DMS153 treated with DMSO at 0.1 percent for 48 hours (cell line): ENCODE results near the gene CYP17A1.

Source experiments
- DNase-seq: peaks from one replicate; lab custom pipeline; 2025; ENCODE audit not compliant: unreplicated experiment; lab: John Stamatoyannopoulos, UW

The CYP17A1 gene

DNA sequence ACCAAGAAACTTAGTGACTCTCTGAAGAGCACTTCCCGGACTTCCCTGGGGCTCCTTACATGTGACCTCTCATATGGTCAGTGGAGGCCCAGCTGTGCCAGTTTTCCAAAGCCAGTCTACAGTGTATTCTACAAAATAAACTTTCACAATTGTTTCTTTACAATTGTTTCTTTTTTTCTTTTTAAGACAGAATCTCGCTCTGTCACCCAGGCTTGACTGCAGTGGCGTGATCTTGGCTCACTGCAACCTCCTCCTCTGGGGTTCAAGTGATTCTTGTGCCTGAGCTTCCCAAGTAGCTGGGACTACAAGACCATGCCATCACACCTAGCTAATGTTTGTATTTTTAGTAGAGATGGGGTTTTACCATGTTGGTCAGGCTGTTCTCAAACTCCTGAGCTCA, 25.9 kb downstream of the CYP17A1 start:
- DNase-seq, result no peak

GRCh38 chr10:102808380-102808779, 28.8 kb downstream of the CYP17A1 start:
- DNase-seq, result no peak

DNA sequence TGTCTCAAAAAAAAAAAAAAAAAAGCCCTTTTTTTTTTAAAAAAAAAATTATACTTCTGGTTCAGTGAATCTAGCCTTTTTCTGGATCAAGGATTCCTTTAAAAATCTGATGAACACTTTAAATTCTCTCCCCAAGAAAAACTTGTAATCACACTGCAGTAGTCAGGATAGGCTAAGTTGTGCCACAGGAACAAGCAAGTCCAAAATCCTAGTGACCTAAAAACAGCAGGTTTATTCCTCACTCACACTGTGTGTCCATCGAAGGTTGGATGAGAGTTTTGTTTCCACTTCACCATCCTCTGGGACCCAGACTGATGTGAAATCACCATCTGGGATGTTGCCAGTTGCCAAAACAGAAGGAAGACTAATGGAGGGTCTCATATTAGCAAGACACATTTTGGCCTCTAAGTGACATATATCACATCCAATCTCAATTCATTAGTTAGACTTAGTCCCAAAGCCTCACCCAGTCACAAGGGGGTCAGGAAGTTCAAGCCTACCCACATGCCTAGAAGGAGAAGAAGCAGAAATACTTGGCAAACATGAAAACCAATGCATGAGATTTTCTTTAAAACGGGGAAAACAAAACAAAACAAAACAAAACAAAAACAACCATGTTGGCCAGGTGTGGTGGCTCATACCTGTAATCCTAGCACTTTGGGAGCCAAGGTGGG, 32.7 kb downstream of the CYP17A1 start:
- DNase-seq, result no peak

DNA sequence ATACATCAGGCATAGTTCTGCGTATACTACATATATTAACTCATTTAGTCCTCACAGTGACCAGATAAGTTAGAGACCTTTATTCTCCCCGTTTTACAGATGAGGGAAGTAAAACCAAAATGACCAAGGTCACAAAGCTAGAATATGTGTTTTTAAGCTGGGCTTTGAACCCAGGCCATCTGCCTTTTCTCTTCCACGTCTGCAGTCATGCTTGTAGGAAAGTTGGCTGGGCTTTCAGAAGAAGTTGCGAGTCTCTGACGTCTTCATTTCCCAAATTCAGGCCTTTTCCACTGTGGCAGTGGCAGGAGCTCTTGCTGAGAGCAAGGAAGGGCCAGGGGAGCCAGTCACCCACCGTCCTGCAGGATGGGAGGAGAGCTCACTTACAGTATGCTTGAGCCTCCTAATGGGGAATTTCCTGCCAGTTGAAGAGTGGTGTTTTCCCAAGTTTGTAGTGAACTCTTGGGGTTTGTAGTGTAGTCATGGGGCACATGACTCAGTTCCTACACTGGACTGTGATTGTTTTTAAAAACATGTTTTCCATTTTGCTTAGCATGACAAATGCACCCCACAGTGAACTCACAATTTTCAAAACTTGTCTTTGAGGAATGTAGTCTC, 34.2 kb downstream of the CYP17A1 start:
- DNase-seq, result no peak

- DNase-seq, result no peak
These were observed 35.2 kb downstream of the CYP17A1 start for GRCh38 chr10:102801978-102802377.

DNA sequence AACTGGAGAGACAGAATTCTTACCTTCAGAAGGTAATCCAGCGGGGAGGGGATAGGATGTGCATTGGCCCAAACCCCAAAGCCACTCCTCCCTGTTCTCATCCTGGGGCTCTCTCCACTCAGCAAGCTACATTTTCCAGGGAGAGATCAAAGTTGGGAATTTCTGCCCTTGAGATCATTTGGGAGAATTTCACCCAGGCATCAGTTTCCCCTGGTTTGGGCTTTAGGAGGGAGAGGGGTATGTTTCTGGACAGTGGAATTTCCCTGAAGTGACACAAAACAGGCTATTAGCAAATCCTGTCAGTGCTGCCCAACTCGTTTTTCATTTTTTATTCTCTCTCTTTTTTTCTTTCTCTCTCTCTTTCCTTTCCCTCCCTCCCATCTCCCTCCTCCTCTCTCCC, 35.7 kb downstream of the CYP17A1 start:
- DNase-seq, result no peak

DNA sequence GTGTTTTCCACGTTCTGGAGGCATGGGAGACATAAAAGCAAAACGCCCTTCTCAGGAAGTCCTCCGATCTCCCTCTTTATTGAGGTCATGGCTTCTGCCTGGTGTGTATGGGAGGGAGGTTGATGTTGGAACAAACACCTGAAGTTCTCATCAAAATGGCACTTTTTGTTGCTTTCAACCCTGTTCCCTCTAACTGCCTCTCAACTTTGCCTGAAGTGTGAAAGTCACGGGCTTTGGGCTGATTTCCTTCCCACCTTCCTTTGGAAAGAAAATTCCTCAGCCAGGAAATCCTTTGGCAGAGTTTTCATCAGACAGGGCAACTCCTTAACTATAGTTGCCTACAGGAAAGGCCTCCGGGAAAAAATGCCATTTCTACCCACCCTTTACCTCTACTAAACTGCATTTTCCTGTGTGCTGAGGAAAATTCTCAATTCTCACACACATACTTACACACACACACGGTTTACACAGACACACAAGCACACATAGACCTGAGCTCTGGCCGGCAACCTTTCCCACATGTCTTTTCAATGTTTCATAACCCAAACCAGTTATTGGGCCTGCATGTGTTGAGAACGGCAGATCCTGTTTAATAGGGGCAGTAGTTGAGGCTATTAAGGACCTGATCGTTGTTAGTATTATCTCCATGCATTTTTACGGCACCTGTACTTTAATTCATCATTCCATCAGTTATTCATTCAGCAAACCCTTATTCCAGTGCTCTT, 36.4 kb downstream of the CYP17A1 start:
- DNase-seq, result no peak

DNA sequence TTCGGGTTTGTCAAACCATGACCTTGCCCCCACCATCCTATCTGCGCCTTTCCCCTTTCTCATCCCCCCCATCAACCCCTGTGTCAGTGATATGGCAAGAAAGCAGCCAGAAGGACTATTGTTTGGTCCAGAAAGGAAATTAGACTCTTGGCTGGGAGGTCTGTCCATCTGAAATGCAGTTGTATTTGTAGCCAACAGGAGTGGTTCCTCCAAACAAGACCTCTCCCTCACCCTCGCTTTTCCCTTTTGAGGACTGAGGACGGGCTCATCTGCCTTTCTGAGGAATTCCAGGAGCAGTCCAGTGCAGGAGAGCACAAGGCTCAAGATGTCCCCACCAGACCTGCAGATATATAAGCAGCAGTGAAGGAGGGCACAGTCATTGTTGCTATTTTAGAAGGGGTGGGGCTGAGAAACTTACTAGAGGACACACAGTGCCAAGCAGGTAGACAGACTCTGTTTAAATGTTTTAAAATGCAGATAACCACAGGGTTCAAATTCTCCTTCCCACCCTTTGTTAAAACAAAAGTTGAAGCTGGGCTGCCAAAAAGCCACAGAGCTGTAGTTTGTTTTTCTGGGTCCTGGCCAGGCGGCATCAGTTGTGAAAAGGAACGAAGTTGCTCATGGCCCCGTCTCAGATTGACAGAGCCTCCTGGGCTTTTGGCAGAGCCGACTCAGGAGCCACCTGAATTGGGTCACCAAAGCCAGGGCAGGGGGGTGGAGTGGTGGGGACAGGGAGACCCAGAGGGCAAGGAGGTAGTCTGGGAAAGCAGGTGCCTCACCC, 37.3 kb downstream of the CYP17A1 start:
- no peak for DNase-seq

DNA sequence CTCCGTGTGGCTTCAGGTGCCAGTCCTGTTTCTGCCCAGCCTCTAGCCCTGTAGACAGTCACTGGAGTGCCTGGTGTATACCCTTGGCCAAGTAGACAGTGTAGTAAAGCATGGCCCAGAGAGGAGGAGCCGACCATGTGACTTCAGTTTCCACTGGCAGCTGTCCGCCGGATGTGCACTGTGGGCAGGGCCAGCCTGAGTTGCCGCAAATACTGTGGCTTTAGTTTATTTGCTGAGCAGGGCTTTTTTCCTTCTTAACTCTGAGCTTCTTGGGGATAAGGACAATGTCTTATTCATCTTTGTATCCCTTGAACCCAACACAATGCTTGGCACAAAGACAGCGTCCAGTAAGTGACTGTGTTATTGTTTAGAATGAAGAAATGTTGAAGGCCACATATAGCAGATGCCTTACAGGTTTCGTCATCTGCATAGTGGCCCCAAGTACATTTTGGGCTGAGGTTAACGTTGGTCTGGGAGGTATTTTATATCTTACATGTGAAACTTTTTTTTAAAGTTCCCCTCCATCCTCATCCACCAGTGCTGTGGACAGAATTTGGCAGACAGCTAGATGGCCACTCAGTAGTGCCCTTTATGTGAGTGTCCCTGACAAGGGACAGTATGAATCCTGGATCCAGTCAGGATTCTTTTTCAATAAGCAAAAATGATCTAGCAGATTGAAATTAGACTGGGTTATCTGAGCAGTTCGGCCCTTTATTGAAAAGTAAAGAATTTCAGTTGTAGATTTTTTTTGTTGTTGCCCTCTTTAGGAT, 40.6 kb downstream of the CYP17A1 start:
- no peak for DNase-seq

DNA sequence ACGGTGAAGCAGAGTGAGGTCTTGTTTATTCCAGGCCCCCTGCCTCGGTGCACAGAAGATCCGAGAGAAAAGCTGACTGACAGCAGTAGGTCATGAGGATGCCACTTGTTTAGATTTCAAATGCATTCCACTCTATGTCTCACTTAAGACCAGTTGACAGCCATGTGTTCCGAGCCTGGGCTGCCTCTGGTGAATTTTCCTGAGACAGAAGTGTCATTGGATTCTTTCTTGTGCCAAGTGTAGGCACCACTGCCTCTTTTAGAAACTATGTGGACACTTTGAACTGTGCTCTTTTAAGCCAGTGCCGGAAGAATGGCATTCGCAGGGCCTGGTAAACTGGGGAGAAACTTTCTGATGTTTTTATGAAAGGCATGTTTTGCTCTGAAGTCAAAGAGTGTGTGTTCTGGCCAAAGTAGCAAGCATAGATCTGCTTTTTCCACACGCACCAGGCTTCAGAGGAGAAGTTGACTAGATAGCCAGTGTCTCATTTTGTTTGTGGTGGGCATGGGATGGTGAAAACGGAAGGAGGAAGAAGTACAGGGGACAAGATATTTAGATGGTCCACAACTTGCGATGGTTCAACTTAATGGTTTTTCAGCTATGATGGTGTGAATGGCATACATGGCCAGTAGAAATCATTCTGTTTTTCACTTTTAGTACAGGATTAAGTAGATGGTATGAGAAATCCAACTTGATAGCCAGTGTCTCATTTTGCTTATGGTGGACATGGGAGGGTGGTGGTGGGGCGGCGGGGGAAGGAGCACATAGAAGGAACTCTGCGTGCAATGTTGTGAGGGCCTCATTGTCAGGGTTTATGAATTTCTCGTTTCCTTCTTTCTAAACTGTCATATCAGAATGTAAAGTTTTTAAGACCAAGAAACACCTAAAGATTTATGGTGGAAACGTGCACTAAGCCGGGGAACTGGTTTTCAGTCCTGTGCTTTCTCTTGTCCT, 41.5 kb downstream of the CYP17A1 start:
- no peak for DNase-seq

- DNase-seq, result no peak
These were observed 45.3 kb downstream of the CYP17A1 start for GRCh38 chr10:102791754-102792395.

- no peak for DNase-seq
These were observed 51.4 kb downstream of the CYP17A1 start for GRCh38 chr10:102785818-102786217.

GRCh38 chr10:102783568-102783967, 53.6 kb downstream of the CYP17A1 start:
- no peak for DNase-seq

DNA sequence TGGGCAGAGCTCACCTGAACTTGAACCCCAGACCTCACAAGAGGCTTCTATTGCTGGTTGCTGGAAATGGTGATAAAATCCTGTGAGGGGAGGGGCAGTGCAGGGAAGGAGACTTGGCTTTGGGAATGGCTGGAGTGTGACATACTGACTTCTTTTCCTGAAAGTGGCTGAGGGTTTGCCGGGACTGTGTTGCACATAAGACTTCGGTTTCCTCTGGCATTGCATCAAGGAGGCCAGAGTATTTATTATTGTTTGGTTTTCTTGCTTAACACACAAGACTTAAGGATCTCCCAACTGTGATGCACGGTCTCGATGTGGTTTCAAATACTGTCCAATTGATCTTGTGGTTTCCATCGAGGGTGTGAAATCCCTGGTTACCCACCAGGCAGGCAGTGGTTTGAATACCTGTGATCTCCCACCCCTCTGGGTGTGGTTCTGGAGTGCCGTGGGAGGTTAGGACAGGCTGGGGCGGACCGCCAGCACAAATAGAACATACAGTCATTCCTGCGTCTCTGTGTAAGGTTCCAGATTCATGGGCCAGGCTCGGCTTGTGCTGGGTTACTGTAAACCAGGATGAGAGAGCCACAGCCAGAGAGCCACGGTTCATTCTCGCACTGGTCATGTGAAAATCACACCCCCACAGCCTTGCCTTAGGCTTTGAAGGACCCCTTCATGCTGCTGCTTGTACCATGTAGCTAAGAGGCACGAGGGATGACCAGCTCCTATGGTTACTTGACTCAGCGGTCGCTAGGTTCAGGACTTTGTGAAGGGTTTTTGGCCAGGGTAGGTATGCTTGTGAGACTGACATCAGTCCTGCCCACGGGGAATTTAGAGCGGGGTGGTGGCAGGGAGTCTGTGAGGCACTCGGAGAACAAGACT, 54.3 kb downstream of the CYP17A1 start:
- DNase-seq, result no peak

DNA sequence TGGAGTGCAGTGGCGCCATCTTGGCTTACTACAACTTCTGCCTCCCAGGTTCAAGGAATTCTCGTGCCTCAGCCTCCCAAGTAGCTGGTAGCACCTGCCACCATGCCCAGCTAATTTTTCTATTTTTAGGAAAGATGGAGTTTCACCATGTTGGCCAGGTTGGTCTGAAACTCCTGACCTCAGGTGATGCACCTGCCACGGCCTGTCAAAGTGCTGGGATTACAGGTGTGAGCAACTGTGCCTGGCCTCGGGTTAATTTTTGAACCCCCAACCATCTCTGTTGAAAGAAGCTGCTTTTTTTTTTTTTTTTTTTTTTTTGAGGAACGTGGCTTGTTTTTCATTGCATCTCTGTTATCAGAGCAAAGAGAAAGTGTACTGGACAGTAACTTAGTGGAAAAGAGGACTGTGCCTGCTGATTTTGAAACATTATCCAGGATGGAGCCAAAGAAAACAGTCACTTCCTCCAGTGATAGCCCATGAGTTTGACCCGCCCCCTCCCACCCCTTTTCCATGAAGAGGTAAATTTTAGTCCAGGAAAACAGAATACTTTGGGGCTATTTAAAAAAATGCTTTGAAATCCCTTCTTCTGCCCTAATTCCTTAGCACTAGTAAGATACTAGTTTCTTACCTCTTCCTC, 55.2 kb downstream of the CYP17A1 start:
- no peak for DNase-seq

DNA sequence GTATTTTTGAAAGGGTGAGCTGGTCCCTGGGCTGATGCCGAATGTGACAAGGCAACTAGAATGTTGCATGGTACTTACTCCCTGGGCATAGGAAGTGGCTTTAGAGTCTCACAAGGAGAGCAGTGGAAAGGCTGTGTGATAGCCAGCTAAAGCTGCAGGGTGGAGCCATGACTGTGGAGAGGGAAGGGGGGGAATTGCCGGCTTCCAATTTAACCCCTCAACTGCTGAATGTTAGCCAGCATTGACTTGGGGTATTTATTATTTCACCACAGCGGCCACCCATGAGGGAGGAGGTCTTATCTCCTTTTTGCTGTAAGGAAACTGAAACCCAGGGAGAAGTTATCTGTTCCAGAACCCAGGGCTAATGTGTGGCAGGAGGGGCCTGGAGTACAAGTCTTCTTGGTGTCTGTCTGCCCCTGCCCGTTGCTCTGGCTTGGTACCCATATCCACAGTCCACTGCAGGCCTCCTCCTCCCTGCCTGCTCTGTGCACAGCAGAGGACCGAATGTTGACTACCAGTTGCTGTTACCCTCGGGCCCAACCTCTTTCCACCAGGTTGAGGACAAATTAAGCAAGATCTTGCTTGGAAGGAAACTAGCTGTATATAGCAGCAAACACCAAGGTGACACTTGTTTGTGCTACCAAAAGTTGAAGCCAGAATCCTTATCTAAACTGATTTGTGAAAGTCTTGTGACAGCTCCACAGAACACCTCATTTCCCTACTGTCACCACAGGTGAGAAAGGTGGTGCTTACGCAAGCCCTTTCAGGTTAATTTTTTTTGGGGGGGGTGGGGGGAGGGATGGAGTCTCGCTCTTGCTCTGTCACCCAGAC, 55.9 kb downstream of the CYP17A1 start:
- no peak for DNase-seq
